ENCODE results near the gene COL17A1. TPM values are rescaled to one million over a fixed set of nuclear protein-coding genes. Genes with fewer than 3 reads are reported as not detected.

Gene COL17A1
- total RNA-seq, 1 donor from 2014 or later: 3.6 TPM

DNA sequence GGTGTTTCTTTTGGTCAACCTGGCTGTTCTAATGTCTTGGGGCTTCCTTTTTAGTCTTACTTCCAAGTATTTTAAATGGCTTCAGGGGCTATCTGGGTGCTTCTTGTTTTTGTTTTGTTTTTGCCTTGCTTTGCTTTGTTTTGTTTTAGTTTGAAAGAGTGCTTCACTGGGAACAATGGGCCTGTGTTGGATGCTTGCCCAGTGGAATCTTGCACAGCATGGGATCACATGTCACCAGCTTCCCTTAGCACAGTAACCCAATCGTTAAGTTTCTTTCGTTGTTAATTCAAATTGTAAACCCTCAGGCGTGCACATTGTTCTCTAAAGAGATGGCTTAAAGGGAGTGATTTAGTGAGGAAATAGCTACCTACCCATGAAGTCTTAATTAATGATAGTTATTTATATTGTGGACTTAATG is 8.9 kb downstream of the COL17A1 start:
- TF ChIP-seq, protein P1, sequence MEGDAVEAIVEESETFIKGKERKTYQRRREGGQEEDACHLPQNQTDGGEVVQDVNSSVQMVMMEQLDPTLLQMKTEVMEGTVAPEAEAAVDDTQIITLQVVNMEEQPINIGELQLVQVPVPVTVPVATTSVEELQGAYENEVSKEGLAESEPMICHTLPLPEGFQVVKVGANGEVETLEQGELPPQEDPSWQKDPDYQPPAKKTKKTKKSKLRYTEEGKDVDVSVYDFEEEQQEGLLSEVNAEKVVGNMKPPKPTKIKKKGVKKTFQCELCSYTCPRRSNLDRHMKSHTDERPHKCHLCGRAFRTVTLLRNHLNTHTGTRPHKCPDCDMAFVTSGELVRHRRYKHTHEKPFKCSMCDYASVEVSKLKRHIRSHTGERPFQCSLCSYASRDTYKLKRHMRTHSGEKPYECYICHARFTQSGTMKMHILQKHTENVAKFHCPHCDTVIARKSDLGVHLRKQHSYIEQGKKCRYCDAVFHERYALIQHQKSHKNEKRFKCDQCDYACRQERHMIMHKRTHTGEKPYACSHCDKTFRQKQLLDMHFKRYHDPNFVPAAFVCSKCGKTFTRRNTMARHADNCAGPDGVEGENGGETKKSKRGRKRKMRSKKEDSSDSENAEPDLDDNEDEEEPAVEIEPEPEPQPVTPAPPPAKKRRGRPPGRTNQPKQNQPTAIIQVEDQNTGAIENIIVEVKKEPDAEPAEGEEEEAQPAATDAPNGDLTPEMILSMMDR (IDR thresholded peaks at IDR 0.05; ENCODE audit: unreplicated experiment): no peak
- Mint-ChIP-seq H3K27ac (no peak overlapping the region), H3K4me1 (peaks cover 13% of the 10 kb centered on the region), H3K36me3 (no peaks in the 10 kb centered on the region), H3K9me3 (no peaks in the 10 kb centered on the region), H3K27me3 (ENCODE audit: low read depth) (peaks cover 2% of the 10 kb centered on the region), H3K4me3 (no peak overlapping the region)
- no peak for DNase-seq (ENCODE audit: low spot score in 2 of 2, unreplicated experiment in 2 of 2)

DNA sequence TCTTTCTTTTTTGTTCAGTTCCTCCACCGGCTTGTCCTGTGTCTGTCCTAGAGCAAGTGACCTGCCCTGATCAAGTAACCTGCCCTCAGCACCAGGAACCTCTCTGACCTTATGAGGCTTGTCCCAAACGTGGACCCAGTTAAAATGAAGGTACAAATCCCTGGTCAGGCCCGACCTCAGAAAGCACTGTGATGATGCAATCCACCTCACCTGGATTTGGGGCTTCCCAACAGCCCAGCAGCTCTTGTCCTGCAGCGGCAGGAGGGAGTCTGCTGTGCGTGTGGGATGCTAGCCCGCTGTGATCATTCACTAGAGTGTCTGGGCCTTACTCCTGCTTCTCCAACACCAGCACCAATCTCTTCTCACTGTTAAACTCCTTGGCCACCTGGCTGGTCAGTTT is 11.2 kb downstream of the COL17A1 start:
- TF ChIP-seq, protein P1 (IDR thresholded peaks at IDR 0.05; ENCODE audit: unreplicated experiment): no peak
- no peak for DNase-seq (ENCODE audit: low spot score in 2 of 2, unreplicated experiment in 2 of 2)
- H3K4me1 Mint-ChIP-seq: peaks cover 2% of the 10 kb centered on the region
- H3K4me3 Mint-ChIP-seq: no peak overlapping the region
- H3K36me3 Mint-ChIP-seq: no peaks in the 10 kb centered on the region
- no peaks in the 10 kb centered on the region for H3K9me3 Mint-ChIP-seq
- H3K27ac Mint-ChIP-seq: no peak overlapping the region
- peaks cover 8% of the 10 kb centered on the region for H3K27me3 Mint-ChIP-seq (ENCODE audit: low read depth)

DNA sequence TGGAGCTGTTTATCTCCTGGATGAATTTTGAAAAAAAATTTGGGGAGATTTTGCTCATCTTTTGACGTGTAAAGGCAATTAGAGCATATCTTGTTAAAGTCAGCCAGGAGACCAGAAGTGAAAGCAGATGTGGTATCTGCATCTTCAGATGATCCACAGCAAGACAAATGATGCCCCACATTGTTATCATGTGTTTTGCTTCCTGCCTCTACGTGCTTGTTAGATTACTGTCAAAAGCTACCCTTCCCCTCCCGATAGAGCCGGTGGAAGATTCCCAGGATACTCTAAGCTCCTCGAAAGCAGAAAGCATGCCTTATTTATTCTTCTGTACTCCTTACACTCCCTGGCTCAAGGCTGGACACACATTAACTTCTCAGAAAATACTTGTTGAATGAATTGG is 12.9 kb downstream of the COL17A1 start:
- no peak for DNase-seq (ENCODE audit: low spot score in 2 of 2, unreplicated experiment in 2 of 2)
- Mint-ChIP-seq H3K27me3 (ENCODE audit: low read depth) (peaks cover 8% of the 10 kb centered on the region), H3K4me1 (peaks cover 8% of the 10 kb centered on the region), H3K36me3 (no peaks in the 10 kb centered on the region), H3K4me3 (no peak overlapping the region), H3K9me3 (no peaks in the 10 kb centered on the region), H3K27ac (no peak overlapping the region)
- TF ChIP-seq, protein P1 (IDR thresholded peaks at IDR 0.05; ENCODE audit: unreplicated experiment): no peak

DNA sequence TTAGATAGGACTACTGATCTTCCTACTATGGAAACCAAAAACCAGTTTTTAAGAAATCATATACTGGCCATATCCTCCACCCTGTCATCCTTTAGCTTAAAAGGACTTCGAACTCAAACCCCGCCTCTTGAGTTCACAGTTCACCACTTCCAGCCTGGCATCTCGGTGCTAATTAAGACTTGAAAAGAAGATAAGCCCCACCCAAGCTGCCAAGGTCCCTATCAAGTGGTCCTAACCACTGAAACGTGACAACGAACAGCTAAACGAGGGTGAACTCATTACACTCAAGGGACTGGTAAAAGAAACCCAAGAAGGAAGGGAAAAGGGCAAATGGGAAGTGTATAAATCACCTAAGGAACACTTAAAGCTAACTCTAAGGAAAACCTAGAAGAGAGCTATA is 16.1 kb downstream of the COL17A1 start:
- TF ChIP-seq, protein P1 (IDR thresholded peaks at IDR 0.05; ENCODE audit: unreplicated experiment): no peak
- Mint-ChIP-seq H3K9me3 (no peaks in the 10 kb centered on the region), H3K27me3 (ENCODE audit: low read depth) (peaks cover 8% of the 10 kb centered on the region), H3K27ac (no peak overlapping the region), H3K4me3 (no peak overlapping the region), H3K36me3 (no peaks in the 10 kb centered on the region), H3K4me1 (peaks cover 28% of the 10 kb centered on the region)
- no peak for DNase-seq (ENCODE audit: low spot score in 2 of 2, unreplicated experiment in 2 of 2)

DNA sequence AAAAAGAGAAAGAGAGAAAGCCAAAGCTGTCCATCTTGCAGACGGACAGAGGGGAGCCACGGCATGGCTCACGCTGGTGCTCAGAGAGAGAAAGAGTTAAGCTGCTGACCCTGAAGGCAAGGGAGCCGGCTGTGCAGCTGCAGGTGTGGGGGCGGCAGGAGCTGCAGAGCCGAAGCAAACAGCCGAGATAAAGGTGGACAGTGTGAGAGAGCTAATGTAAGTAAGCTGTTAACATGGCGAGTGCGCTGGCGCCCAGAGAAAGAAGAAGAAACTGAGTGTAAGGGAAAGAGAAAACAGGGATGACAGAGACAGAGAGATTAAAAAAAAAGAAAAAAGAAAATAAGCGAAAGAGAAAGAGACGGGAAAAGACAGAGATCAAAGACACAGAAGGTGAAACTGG is 18.2 kb downstream of the COL17A1 start:
- DNase-seq (ENCODE audit: low spot score in 2 of 2, unreplicated experiment in 2 of 2): no peak
- TF ChIP-seq, protein P1 (IDR thresholded peaks at IDR 0.05; ENCODE audit: unreplicated experiment): no peak
- no peaks in the 10 kb centered on the region for H3K36me3 Mint-ChIP-seq
- peaks cover 6% of the 10 kb centered on the region for H3K27me3 Mint-ChIP-seq (ENCODE audit: low read depth)
- no peaks in the 10 kb centered on the region for H3K9me3 Mint-ChIP-seq
- peak overlapping the region; percentile 56 for H3K4me3 Mint-ChIP-seq
- peaks cover 26% of the 10 kb centered on the region for H3K4me1 Mint-ChIP-seq
- no peak overlapping the region for H3K27ac Mint-ChIP-seq

DNA sequence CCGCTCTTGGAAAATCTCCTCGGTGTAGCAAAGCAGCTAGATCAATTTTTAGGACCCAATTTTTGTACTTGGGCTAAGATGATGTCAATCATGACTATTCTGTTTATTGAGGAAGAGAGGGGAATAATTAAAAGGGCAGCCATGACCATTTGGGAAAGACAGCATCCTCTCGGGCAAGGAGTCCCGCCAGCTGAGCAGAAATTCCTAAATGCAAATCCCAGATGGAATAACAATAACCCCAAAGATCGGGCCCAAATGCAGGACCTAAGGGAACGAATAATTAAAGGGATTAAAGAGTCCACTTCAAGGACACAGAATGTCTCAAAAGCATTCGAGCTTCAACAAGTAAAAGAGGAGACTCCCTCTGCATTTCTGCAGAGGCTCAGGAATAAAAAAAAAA is 18.7 kb downstream of the COL17A1 start:
- TF ChIP-seq, protein P1 (IDR thresholded peaks at IDR 0.05; ENCODE audit: unreplicated experiment): no peak
- H3K9me3 Mint-ChIP-seq: no peaks in the 10 kb centered on the region
- H3K36me3 Mint-ChIP-seq: no peaks in the 10 kb centered on the region
- no peak for DNase-seq (ENCODE audit: low spot score in 2 of 2, unreplicated experiment in 2 of 2)
- peaks cover 26% of the 10 kb centered on the region for H3K4me1 Mint-ChIP-seq
- peak overlapping the region; percentile 56 for H3K4me3 Mint-ChIP-seq
- H3K27ac Mint-ChIP-seq: no peak overlapping the region
- peaks cover 6% of the 10 kb centered on the region for H3K27me3 Mint-ChIP-seq (ENCODE audit: low read depth)
